K562 (cell line): Measurements from ENCODE around the gene WDR90. TPM values are rescaled to one million over a fixed set of nuclear protein-coding genes. Genes with fewer than 3 reads are reported as not detected.

ENCODE experiments used
- NCOA4 ChIP-seq: fragments of 450-650 bp; IDR thresholded peaks from 2 replicates; pipeline ENCODE4 v1.6.1; 2018; ENCODE audit warnings: mild to moderate bottlenecking; ENCODE audit not compliant: partially characterized antibody
- polyA plus RNA-seq, 8 experiments: library from polyadenylated mRNA; depleted of rRNA in 4 of 8; stranded (reverse) in 5 of 8; unstranded in 3 of 8; fragments of >200 nt; fragmentation: Nextera tagmentation in 2 of 8; fragmentation: Illumina TruSeq in 1 of 8; extraction: Ambion mirVana in 2 of 8; extraction: Trizol in 1 of 8; gene quantifications; 2 replicates each; pipeline versions ENCODE4 v1.2.1 to v1.2.3, GENCODE V29; 2011 to 2014; ENCODE audit warnings: inconsistent platforms in 1 of 8, missing spikeins in 1 of 8
- total RNA-seq, 7 experiments: library from RNA; depleted of rRNA in 6 of 7; stranded (reverse); fragments of >200 nt in 6 of 7; fragmentation: Illumina TruSeq in 2 of 7; extraction: Trizol in 2 of 7; gene quantifications; 2 replicates each; pipeline versions ENCODE4 v1.2.1 to v1.2.3, GENCODE V29; 2011 to 2021; ENCODE audit warnings: low replicate concordance in 1 of 7
- TF ChIP-seq, protein P1 (sequence below): fragments of 450-650 bp; IDR thresholded peaks from 2 replicates; pipeline ENCODE4 v1.6.1; 2016; ENCODE audit warnings: mild to moderate bottlenecking, moderate library complexity
- TF ChIP-seq, protein P2 (sequence below): fragments of 200-800 bp; sonication (Bioruptor generic); IDR thresholded peaks from 2 replicates; pipeline ENCODE4 v1.6.1; 2016; ENCODE audit warnings: missing genetic modification characterization, missing compliant biosample characterization
- TF ChIP-seq, protein P3 (sequence below), 2 experiments: IDR thresholded peaks; 2 replicates each; pipeline ENCODE4 v1.6.1; 2012; ENCODE audit warnings: improper control_type of control experiment in 2 of 2, low read depth in 2 of 2, low read length in 2 of 2, borderline replicate concordance in 1 of 2

The WDR90 gene
- total and polyA plus RNA-seq, 9 of the 15 experiments (the other 6 are each of a cell fraction or from before 2014, with no cell fraction given): 0.44 to 12.6 (median 3.3) TPM

DNA sequence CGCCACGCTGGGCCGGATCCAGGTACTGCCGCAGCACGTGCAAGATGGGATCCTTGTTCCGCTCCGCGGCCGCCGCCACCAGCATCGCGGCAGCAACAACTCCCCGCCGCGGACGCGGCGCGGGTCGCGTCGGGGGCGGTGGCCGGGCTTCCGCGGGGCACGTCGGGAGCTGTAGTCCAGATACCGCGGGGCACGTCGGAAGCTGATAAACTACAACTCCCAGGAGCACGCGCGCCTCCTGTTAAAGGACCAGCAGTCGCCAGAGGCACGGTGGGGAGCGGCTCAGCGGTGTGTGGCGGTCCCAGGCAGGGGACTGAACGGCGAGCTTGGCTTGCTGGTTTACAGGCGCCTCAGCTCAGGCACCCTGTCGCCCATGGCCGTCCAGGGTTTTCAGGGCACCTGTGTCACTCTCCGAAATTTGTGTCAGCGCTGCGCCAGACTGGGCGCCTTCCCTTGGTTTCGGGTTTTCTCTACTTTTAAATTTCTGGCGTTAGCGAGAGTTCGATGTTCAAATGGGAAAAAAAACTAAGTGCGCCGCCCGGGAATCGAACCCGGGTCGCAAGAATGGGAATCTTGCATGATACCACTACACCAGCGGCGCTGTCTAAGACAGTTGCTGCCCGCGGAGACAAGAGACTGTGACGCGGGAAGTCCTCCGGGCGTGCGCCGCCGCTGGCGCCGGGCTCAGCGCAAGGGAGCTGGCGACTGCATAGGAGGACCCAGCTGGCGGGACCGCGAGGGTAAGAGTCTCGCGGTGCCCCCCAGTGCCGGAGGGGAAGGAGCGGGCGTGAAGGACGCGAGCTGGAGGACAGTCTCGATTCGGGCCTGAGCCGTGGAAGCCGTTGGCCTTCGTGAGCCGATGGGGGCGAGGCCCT, 12.7 kb upstream of the WDR90 start, which contains the start of gene METTL26 (continued):
- TF ChIP-seq, protein P1, sequence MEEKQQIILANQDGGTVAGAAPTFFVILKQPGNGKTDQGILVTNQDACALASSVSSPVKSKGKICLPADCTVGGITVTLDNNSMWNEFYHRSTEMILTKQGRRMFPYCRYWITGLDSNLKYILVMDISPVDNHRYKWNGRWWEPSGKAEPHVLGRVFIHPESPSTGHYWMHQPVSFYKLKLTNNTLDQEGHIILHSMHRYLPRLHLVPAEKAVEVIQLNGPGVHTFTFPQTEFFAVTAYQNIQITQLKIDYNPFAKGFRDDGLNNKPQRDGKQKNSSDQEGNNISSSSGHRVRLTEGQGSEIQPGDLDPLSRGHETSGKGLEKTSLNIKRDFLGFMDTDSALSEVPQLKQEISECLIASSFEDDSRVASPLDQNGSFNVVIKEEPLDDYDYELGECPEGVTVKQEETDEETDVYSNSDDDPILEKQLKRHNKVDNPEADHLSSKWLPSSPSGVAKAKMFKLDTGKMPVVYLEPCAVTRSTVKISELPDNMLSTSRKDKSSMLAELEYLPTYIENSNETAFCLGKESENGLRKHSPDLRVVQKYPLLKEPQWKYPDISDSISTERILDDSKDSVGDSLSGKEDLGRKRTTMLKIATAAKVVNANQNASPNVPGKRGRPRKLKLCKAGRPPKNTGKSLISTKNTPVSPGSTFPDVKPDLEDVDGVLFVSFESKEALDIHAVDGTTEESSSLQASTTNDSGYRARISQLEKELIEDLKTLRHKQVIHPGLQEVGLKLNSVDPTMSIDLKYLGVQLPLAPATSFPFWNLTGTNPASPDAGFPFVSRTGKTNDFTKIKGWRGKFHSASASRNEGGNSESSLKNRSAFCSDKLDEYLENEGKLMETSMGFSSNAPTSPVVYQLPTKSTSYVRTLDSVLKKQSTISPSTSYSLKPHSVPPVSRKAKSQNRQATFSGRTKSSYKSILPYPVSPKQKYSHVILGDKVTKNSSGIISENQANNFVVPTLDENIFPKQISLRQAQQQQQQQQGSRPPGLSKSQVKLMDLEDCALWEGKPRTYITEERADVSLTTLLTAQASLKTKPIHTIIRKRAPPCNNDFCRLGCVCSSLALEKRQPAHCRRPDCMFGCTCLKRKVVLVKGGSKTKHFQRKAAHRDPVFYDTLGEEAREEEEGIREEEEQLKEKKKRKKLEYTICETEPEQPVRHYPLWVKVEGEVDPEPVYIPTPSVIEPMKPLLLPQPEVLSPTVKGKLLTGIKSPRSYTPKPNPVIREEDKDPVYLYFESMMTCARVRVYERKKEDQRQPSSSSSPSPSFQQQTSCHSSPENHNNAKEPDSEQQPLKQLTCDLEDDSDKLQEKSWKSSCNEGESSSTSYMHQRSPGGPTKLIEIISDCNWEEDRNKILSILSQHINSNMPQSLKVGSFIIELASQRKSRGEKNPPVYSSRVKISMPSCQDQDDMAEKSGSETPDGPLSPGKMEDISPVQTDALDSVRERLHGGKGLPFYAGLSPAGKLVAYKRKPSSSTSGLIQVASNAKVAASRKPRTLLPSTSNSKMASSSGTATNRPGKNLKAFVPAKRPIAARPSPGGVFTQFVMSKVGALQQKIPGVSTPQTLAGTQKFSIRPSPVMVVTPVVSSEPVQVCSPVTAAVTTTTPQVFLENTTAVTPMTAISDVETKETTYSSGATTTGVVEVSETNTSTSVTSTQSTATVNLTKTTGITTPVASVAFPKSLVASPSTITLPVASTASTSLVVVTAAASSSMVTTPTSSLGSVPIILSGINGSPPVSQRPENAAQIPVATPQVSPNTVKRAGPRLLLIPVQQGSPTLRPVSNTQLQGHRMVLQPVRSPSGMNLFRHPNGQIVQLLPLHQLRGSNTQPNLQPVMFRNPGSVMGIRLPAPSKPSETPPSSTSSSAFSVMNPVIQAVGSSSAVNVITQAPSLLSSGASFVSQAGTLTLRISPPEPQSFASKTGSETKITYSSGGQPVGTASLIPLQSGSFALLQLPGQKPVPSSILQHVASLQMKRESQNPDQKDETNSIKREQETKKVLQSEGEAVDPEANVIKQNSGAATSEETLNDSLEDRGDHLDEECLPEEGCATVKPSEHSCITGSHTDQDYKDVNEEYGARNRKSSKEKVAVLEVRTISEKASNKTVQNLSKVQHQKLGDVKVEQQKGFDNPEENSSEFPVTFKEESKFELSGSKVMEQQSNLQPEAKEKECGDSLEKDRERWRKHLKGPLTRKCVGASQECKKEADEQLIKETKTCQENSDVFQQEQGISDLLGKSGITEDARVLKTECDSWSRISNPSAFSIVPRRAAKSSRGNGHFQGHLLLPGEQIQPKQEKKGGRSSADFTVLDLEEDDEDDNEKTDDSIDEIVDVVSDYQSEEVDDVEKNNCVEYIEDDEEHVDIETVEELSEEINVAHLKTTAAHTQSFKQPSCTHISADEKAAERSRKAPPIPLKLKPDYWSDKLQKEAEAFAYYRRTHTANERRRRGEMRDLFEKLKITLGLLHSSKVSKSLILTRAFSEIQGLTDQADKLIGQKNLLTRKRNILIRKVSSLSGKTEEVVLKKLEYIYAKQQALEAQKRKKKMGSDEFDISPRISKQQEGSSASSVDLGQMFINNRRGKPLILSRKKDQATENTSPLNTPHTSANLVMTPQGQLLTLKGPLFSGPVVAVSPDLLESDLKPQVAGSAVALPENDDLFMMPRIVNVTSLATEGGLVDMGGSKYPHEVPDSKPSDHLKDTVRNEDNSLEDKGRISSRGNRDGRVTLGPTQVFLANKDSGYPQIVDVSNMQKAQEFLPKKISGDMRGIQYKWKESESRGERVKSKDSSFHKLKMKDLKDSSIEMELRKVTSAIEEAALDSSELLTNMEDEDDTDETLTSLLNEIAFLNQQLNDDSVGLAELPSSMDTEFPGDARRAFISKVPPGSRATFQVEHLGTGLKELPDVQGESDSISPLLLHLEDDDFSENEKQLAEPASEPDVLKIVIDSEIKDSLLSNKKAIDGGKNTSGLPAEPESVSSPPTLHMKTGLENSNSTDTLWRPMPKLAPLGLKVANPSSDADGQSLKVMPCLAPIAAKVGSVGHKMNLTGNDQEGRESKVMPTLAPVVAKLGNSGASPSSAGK: no peak
- no peak for TF ChIP-seq NCOA4
- TF ChIP-seq, protein P2, sequence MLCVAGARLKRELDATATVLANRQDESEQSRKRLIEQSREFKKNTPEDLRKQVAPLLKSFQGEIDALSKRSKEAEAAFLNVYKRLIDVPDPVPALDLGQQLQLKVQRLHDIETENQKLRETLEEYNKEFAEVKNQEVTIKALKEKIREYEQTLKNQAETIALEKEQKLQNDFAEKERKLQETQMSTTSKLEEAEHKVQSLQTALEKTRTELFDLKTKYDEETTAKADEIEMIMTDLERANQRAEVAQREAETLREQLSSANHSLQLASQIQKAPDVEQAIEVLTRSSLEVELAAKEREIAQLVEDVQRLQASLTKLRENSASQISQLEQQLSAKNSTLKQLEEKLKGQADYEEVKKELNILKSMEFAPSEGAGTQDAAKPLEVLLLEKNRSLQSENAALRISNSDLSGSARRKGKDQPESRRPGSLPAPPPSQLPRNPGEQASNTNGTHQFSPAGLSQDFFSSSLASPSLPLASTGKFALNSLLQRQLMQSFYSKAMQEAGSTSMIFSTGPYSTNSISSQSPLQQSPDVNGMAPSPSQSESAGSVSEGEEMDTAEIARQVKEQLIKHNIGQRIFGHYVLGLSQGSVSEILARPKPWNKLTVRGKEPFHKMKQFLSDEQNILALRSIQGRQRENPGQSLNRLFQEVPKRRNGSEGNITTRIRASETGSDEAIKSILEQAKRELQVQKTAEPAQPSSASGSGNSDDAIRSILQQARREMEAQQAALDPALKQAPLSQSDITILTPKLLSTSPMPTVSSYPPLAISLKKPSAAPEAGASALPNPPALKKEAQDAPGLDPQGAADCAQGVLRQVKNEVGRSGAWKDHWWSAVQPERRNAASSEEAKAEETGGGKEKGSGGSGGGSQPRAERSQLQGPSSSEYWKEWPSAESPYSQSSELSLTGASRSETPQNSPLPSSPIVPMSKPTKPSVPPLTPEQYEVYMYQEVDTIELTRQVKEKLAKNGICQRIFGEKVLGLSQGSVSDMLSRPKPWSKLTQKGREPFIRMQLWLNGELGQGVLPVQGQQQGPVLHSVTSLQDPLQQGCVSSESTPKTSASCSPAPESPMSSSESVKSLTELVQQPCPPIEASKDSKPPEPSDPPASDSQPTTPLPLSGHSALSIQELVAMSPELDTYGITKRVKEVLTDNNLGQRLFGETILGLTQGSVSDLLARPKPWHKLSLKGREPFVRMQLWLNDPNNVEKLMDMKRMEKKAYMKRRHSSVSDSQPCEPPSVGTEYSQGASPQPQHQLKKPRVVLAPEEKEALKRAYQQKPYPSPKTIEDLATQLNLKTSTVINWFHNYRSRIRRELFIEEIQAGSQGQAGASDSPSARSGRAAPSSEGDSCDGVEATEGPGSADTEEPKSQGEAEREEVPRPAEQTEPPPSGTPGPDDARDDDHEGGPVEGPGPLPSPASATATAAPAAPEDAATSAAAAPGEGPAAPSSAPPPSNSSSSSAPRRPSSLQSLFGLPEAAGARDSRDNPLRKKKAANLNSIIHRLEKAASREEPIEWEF (CRISPR knock-in tag): no peak
- TF ChIP-seq, protein P3, sequence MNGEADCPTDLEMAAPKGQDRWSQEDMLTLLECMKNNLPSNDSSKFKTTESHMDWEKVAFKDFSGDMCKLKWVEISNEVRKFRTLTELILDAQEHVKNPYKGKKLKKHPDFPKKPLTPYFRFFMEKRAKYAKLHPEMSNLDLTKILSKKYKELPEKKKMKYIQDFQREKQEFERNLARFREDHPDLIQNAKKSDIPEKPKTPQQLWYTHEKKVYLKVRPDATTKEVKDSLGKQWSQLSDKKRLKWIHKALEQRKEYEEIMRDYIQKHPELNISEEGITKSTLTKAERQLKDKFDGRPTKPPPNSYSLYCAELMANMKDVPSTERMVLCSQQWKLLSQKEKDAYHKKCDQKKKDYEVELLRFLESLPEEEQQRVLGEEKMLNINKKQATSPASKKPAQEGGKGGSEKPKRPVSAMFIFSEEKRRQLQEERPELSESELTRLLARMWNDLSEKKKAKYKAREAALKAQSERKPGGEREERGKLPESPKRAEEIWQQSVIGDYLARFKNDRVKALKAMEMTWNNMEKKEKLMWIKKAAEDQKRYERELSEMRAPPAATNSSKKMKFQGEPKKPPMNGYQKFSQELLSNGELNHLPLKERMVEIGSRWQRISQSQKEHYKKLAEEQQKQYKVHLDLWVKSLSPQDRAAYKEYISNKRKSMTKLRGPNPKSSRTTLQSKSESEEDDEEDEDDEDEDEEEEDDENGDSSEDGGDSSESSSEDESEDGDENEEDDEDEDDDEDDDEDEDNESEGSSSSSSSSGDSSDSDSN (IDR thresholded peaks at IDR 0.05; ENCODE audit: borderline replicate concordance in 1 of 2, low read depth in 2 of 2, low read length in 2 of 2): no peak
